H1 (cell line): Measurements from ENCODE around the gene BATF3.

Experiments used
- BRCA1 ChIP-seq: IDR thresholded peaks from 2 replicates; pipeline ENCODE4 v1.6.1; 2012; ENCODE audit warnings: low read depth, low read length, improper control_type of control experiment
- EP300 ChIP-seq, 2 experiments: IDR thresholded peaks; 1 replicate in 1 of 2; 2 replicates in 1 of 2; pipeline ENCODE4 v1.6.1; 2011 to 2012; ENCODE audit warnings: low read depth in 2 of 2, low read length in 2 of 2, mild to moderate bottlenecking in 2 of 2, borderline replicate concordance in 1 of 2, inconsistent platforms in 1 of 2, moderate library complexity in 1 of 2
- FOSL1 ChIP-seq: IDR thresholded peaks from 2 replicates; pipeline ENCODE4 v1.6.1; 2011; ENCODE audit warnings: mild to moderate bottlenecking, low read depth, low read length, moderate library complexity; ENCODE audit not compliant: insufficient read depth
- POLR2A ChIP-seq, 2 experiments: IDR thresholded peaks; 1 replicate in 1 of 2; 2 replicates in 1 of 2; pipeline ENCODE4 v1.6.1; 2011; ENCODE audit warnings: low read depth in 2 of 2, low read length in 2 of 2, mild to moderate bottlenecking in 2 of 2; ENCODE audit errors: control extremely low read depth in 1 of 2
- RAD21 ChIP-seq, 2 experiments: IDR thresholded peaks in 1 of 2; conservative IDR thresholded peaks in 1 of 2; 2 replicates each; pipeline ENCODE4 v1.6.1; 2011; ENCODE audit warnings: low read depth in 2 of 2, low read length in 2 of 2, improper control_type of control experiment in 1 of 2, inconsistent platforms in 1 of 2, mild to moderate bottlenecking in 1 of 2, moderate library complexity in 1 of 2
- SRF ChIP-seq: IDR thresholded peaks from 2 replicates; pipeline ENCODE4 v1.6.1; 2011; ENCODE audit warnings: mild to moderate bottlenecking, low read depth, low read length, moderate library complexity
- TCF12 ChIP-seq: IDR thresholded peaks from 2 replicates; pipeline ENCODE4 v1.6.1; 2011; ENCODE audit warnings: low read depth, mild to moderate bottlenecking, low read length
- TF ChIP-seq, protein P1 (sequence below), 3 experiments: IDR thresholded peaks; 1 replicate in 2 of 3; 2 replicates in 1 of 3; pipeline versions ENCODE4 v1.5.1 to v1.6.1; 2011; ENCODE audit warnings: low read length in 3 of 3, mild to moderate bottlenecking in 3 of 3, inconsistent platforms in 2 of 3, low read depth in 1 of 3, moderate library complexity in 1 of 3; ENCODE audit not compliant: insufficient read depth in 1 of 3; ENCODE audit errors: control extremely low read depth in 1 of 3

GRCh38 chr1:212690816-212691403 lies 8.7 kb downstream of the BATF3 start:
- TF ChIP-seq TCF12 (no peak), RAD21 (IDR thresholded peaks at IDR 0.05 in 1 of 2, conservative IDR thresholded peaks at IDR 0.05 in 1 of 2; ENCODE audit: low read depth in 2 of 2, low read length in 2 of 2) (no peak), EP300 (IDR thresholded peaks at IDR 0.05; ENCODE audit: borderline replicate concordance in 1 of 2, low read depth in 2 of 2, low read length in 2 of 2) (no peak), FOSL1 (no peak), SRF (no peak), POLR2A (IDR thresholded peaks at IDR 0.05; ENCODE audit: control extremely low read depth in 1 of 2, low read depth in 2 of 2, low read length in 2 of 2) (no peak), BRCA1 (no peak)
- TF ChIP-seq, protein P1, sequence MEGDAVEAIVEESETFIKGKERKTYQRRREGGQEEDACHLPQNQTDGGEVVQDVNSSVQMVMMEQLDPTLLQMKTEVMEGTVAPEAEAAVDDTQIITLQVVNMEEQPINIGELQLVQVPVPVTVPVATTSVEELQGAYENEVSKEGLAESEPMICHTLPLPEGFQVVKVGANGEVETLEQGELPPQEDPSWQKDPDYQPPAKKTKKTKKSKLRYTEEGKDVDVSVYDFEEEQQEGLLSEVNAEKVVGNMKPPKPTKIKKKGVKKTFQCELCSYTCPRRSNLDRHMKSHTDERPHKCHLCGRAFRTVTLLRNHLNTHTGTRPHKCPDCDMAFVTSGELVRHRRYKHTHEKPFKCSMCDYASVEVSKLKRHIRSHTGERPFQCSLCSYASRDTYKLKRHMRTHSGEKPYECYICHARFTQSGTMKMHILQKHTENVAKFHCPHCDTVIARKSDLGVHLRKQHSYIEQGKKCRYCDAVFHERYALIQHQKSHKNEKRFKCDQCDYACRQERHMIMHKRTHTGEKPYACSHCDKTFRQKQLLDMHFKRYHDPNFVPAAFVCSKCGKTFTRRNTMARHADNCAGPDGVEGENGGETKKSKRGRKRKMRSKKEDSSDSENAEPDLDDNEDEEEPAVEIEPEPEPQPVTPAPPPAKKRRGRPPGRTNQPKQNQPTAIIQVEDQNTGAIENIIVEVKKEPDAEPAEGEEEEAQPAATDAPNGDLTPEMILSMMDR (IDR thresholded peaks at IDR 0.05; ENCODE audit: control extremely low read depth in 1 of 3, insufficient read depth in 1 of 3, low read depth in 1 of 3, low read length in 3 of 3): no peak
